Measurements from ENCODE around the gene UBE2S.

DNA sequence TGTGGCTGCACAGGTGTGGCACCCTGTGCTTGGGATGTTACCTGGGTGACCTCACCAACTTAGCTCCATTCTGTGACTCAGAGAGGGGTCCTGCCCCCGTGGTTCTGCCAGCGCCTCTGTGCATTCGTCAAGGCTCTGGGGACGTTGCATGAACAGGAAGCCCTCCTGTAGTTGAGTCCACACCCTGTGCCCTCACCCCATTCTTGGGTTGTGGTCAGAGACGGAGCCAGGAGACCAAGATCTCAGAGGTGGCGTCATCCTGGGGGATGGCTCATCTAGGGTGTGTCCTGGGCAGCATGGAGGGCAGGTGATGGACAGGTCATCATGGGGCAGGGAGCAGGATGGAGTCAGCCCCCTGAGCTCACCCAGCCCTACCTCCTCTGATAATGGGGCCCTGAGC, 55.5 kb downstream of the UBE2S start:
- no peak for TF ChIP-seq POLR2AphosphoS5 (IDR thresholded peaks at IDR 0.05; ENCODE audit: insufficient read depth in 1 of 2, low read depth in 1 of 2)
- TF ChIP-seq, protein P1, sequence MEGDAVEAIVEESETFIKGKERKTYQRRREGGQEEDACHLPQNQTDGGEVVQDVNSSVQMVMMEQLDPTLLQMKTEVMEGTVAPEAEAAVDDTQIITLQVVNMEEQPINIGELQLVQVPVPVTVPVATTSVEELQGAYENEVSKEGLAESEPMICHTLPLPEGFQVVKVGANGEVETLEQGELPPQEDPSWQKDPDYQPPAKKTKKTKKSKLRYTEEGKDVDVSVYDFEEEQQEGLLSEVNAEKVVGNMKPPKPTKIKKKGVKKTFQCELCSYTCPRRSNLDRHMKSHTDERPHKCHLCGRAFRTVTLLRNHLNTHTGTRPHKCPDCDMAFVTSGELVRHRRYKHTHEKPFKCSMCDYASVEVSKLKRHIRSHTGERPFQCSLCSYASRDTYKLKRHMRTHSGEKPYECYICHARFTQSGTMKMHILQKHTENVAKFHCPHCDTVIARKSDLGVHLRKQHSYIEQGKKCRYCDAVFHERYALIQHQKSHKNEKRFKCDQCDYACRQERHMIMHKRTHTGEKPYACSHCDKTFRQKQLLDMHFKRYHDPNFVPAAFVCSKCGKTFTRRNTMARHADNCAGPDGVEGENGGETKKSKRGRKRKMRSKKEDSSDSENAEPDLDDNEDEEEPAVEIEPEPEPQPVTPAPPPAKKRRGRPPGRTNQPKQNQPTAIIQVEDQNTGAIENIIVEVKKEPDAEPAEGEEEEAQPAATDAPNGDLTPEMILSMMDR (IDR thresholded peaks at IDR 0.05), result no peak
